A549 treated with RU486 at 1 μM for 4 hours (cell line): ENCODE data around the gene SERPIND1. TPM values are rescaled to one million over a fixed set of nuclear protein-coding genes. Genes with fewer than 3 reads are reported as not detected.

ENCODE experiments used
- total RNA-seq: library from RNA; stranded (reverse); fragments of 200-300 nt; extraction: Qiagen RNA extraction; gene quantifications from 5 replicates; pipeline ENCODE4 v1.2.3, GENCODE V29; 2022; ENCODE audit warnings: low read depth

The SERPIND1 gene
- total RNA-seq, result 0.05 to 0.14 TPM in 2 of 5 replicates, not detected in the others

DNA sequence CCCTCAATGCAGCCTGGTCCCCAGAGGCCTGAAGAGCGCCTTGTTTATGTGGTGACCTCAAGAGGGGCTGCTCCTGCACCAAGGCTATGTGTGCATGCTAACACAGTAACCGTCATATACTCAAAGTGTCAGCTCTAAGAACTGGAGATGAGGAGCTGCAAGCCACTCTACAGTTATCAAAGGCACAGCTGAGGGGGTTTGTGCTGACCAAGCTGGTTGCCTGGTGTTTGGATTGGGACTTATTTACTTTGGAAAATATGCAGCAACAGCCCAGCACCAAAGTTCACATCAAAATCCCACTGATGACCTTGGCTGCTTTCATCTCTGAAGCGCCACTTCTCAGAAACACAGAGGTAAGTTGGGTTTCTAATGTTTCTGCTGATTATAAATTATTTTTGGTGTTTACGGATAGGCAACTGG lies at the start of gene SERPIND1:
SERPIND1 (plus strand) TSS at position 321 of the 420 bp plus-strand sequence. CDS start 5,200 bp downstream, outside the sequence.

Other genes with a start within 250 kb of the SERPIND1 start
- 18.5 to 23.2 TPM (median 20.4 TPM) in 5 replicates for gene PI4KA, start 84.7 kb downstream of the SERPIND1 start, total RNA-seq
- 14.0 to 19.2 TPM (median 16.2 TPM) in 5 replicates for gene SNAP29, start 84.9 kb downstream of the SERPIND1 start, total RNA-seq
- 20.2 to 24.0 TPM (median 22.3 TPM) in 5 replicates for gene CRKL, start 143.3 kb downstream of the SERPIND1 start, total RNA-seq
- 1.0 to 4.8 TPM (median 3.3 TPM) in 5 replicates for gene AIFM3, start 193.1 kb downstream of the SERPIND1 start, total RNA-seq
- 11.8 to 19.9 TPM (median 17.4 TPM) in 5 replicates for gene LZTR1, start 208.2 kb downstream of the SERPIND1 start, total RNA-seq
- gene THAP7, start 228.0 kb downstream of the SERPIND1 start, total RNA-seq, result 16.0 to 28.6 TPM (median 25.1 TPM) in 5 replicates
- 0.33 to 0.98 TPM (median 0.70 TPM) in 5 replicates for gene P2RX6, start 241.1 kb downstream of the SERPIND1 start, total RNA-seq